HCT116 (cell line): ENCODE data around the gene GRAMD4. TPM values are rescaled to one million over a fixed set of nuclear protein-coding genes. Genes with fewer than 3 reads are reported as not detected.

Experiments
- ATAC-seq: fragments of 200-7000 bp; cut with Tn5 transposase; 2 replicates; pipeline ENCODE4 v1.9.1; 2020; ENCODE audit warnings: mild to moderate bottlenecking, moderate library complexity
- BruUV-seq: library from RNA; stranded (reverse); fragments of 400-500 nt; replicated peaks from 2 replicates; lab custom pipeline; 2021; lab: Mats Ljungman, UMichigan
- CTCF ChIA-PET: fragments of 300-600 bp; sonication (Branson Sonifier 250); formaldehyde crosslinking; loops from one replicate; lab custom pipeline; 2021; ENCODE audit warnings: antibody characterized with exemption; lab: Charles Lee
- POLR2A ChIA-PET: fragments of 300-600, 350-600 bp; sonication (Branson Sonifier 250); formaldehyde crosslinking; loops from one replicate; lab custom pipeline; 2021; ENCODE audit warnings: antibody characterized with exemption; lab: Charles Lee
- RAD21 ChIA-PET, 2 experiments: fragments of 300-600 bp; sonication (Branson Sonifier 250); formaldehyde crosslinking; loops; one replicate each; lab custom pipeline; 2023; ENCODE audit warnings: low total read pairs in 2 of 2; ENCODE audit not compliant: uncharacterized antibody in 2 of 2, unreplicated experiment in 2 of 2, low non-redundant PET in 1 of 2; lab: Charles Lee
- DNase-seq: peaks from one replicate; pipeline ENCODE4 v3.0.0-alpha.2; 2010; ENCODE audit warnings: low read depth, low spot score
- H2AFZ ChIP-seq: fragments of 200-600 bp; shearing (Covaris generic), sonication (generic); 2 replicates; pipeline ENCODE4 v1.6.1; 2017; ENCODE audit warnings: low read depth, mixed run types, mixed read lengths, antibody characterized with exemption, low read length; ENCODE audit not compliant: poor library complexity, severe bottlenecking
- H3K27ac ChIP-seq: 2 replicates; pipeline ENCODE4 v1.5.1; 2012; ENCODE audit warnings: low read depth, low read length
- H3K27me3 ChIP-seq: fragments of 200-600 bp; sonication (generic); 2 replicates; pipeline ENCODE4 v1.6.1; 2016; ENCODE audit warnings: mixed run types, low read length, mixed read lengths; ENCODE audit not compliant: insufficient read depth
- H3K36me3 ChIP-seq, 2 experiments: fragments of 200-500 bp in 1 of 2; fragments of 200-600 bp in 1 of 2; sonication (Bioruptor generic) in 1 of 2; sonication (generic) in 1 of 2; 2 replicates each; pipeline versions ENCODE4 v1.5.1 to v1.6.1; 2014 to 2016; ENCODE audit warnings: low read length in 2 of 2, inconsistent platforms in 1 of 2, mixed read lengths in 1 of 2, mixed run types in 1 of 2; ENCODE audit not compliant: insufficient read depth in 2 of 2, control insufficient read depth in 1 of 2
- H3K4me1 ChIP-seq, 2 experiments: fragments of 200-600 bp in 1 of 2; sonication (generic) in 1 of 2; 2 replicates each; pipeline versions ENCODE4 v1.5.1 to v1.6.1; 2012 to 2017; ENCODE audit warnings: low read length in 2 of 2, inconsistent platforms in 1 of 2, mild to moderate bottlenecking in 1 of 2, mixed read lengths in 1 of 2, mixed run types in 1 of 2, moderate library complexity in 1 of 2; ENCODE audit not compliant: insufficient read depth in 2 of 2, control insufficient read depth in 1 of 2
- H3K4me2 ChIP-seq: fragments of 200-600 bp; sonication (generic); 2 replicates; pipeline ENCODE4 v1.6.1; 2017; ENCODE audit warnings: mixed run types, low read length, mixed read lengths
- H3K4me3 ChIP-seq, 2 experiments: fragments of 200-600 bp in 1 of 2; sonication (generic) in 1 of 2; replicated peaks in 1 of 2; 2 replicates each; pipeline ENCODE4 v1.5.1; 2011 to 2016; ENCODE audit warnings: low read length in 2 of 2, control low read depth in 1 of 2, low read depth in 1 of 2, mild to moderate bottlenecking in 1 of 2, mixed read lengths in 1 of 2, mixed run types in 1 of 2
- H3K79me2 ChIP-seq: fragments of 200-600 bp; sonication (generic); 2 replicates; pipeline ENCODE4 v1.6.1; 2017; ENCODE audit warnings: mild to moderate bottlenecking, mixed run types, low read length, moderate library complexity, mixed read lengths; ENCODE audit not compliant: insufficient read depth
- H3K9ac ChIP-seq: fragments of 200-600 bp; sonication (generic); 2 replicates; pipeline ENCODE4 v1.6.1; 2016; ENCODE audit warnings: low read length, mixed read lengths
- H3K9me2 ChIP-seq: fragments of 200-600 bp; sonication (generic), shearing (Covaris generic); 2 replicates; pipeline ENCODE4 v1.6.1; 2017; ENCODE audit warnings: mixed run types, mild to moderate bottlenecking, moderate library complexity; ENCODE audit not compliant: insufficient read depth
- H3K9me3 ChIP-seq, 2 experiments: fragments of 200-500 bp in 1 of 2; fragments of 200-600 bp in 1 of 2; sonication (Bioruptor generic) in 1 of 2; sonication (generic) in 1 of 2; 2 replicates each; pipeline ENCODE4 v1.6.1; 2014 to 2017; ENCODE audit warnings: low read length in 2 of 2, mixed read lengths in 2 of 2, inconsistent platforms in 1 of 2, low read depth in 1 of 2, mild to moderate bottlenecking in 1 of 2, mixed run types in 1 of 2, moderate library complexity in 1 of 2; ENCODE audit not compliant: control insufficient read depth in 1 of 2, insufficient read depth in 1 of 2
- H4K20me1 ChIP-seq: fragments of 200-600 bp; sonication (generic), shearing (Covaris generic); 2 replicates; pipeline ENCODE4 v1.6.1; 2017; ENCODE audit warnings: mixed run types, mild to moderate bottlenecking, moderate library complexity; ENCODE audit not compliant: insufficient read depth
- ATF3 ChIP-seq: IDR thresholded peaks from 2 replicates; pipeline ENCODE4 v1.6.1; 2012
- CBX3 ChIP-seq: IDR thresholded peaks from 2 replicates; pipeline ENCODE4 v1.6.1; 2012; ENCODE audit warnings: low read depth
- CEBPB ChIP-seq: IDR thresholded peaks from 2 replicates; pipeline ENCODE4 v1.6.1; 2012; ENCODE audit warnings: low read depth
- EGR1 ChIP-seq: IDR thresholded peaks from 2 replicates; pipeline ENCODE4 v1.6.1; 2012; ENCODE audit warnings: low read depth
- ELF1 ChIP-seq: IDR thresholded peaks from 2 replicates; pipeline ENCODE4 v1.6.1; 2012; ENCODE audit warnings: low read depth, borderline replicate concordance
- EZH2 ChIP-seq: fragments of 200-600 bp; sonication (generic); IDR thresholded peaks from 2 replicates; pipeline ENCODE4 v1.6.1; 2017; ENCODE audit warnings: antibody characterized with exemption, mixed run types
- EZH2phosphoT487 ChIP-seq: fragments of 200-600 bp; IDR thresholded peaks from 2 replicates; pipeline ENCODE4 v1.6.1; 2018; ENCODE audit warnings: antibody characterized with exemption, borderline replicate concordance
- FOSL1 ChIP-seq: IDR thresholded peaks from 2 replicates; pipeline ENCODE4 v1.6.1; 2012; ENCODE audit warnings: low read depth
- JUND ChIP-seq: IDR thresholded peaks from 2 replicates; pipeline ENCODE4 v1.6.1; 2012
- MAX ChIP-seq: IDR thresholded peaks from 2 replicates; pipeline ENCODE4 v1.6.1; 2012
- POLR2A ChIP-seq: IDR thresholded peaks from 2 replicates; pipeline ENCODE4 v1.7.0; 2011; ENCODE audit warnings: borderline replicate concordance; ENCODE audit not compliant: insufficient read depth, insufficient read length; ENCODE audit errors: extremely low read depth
- POLR2AphosphoS5 ChIP-seq: IDR thresholded peaks from 2 replicates; pipeline ENCODE4 v1.6.1; 2011; ENCODE audit warnings: mild to moderate bottlenecking, low read depth, low read length, moderate library complexity
- RAD21 ChIP-seq: IDR thresholded peaks from 2 replicates; pipeline ENCODE4 v1.6.1; 2012; ENCODE audit warnings: low read depth, mild to moderate bottlenecking
- SIN3A ChIP-seq: IDR thresholded peaks from 2 replicates; pipeline ENCODE4 v1.6.1; 2012; ENCODE audit warnings: low read depth
- SP1 ChIP-seq: IDR thresholded peaks from 2 replicates; pipeline ENCODE4 v1.6.1; 2012; ENCODE audit warnings: low read depth
- SRF ChIP-seq: IDR thresholded peaks from 2 replicates; pipeline ENCODE4 v1.6.1; 2012; ENCODE audit warnings: low read depth
- YY1 ChIP-seq: IDR thresholded peaks from 2 replicates; pipeline ENCODE4 v1.6.1; 2011; ENCODE audit warnings: low read length, low read depth, moderate library complexity, mild to moderate bottlenecking; ENCODE audit not compliant: insufficient replicate concordance; ENCODE audit errors: extremely low read depth
- ZFX ChIP-seq: fragments of 450-650 bp; IDR thresholded peaks from 2 replicates; pipeline ENCODE4 v1.6.1; 2017
- intact Hi-C: fragments of 100-400 bp; cut with micrococcal nuclease; formaldehyde crosslinking; loops from 2 replicates; pipeline ENCODE4 v1.10.0; 2022
- total RNA-seq: library from RNA; stranded (reverse); gene quantifications from one replicate; pipeline ENCODE4 v1.2.1, GENCODE V29; 2021; ENCODE audit not compliant: unreplicated experiment
- TF ChIP-seq, protein P1 (sequence below): IDR thresholded peaks from 2 replicates; pipeline ENCODE4 v1.6.1; 2012; ENCODE audit warnings: low read depth

Gene GRAMD4
- total RNA-seq, 1 experiment from 2014 or later: 25.8 TPM

GRCh38 chr22:46654426-46654825 is 34.2 kb downstream of the GRAMD4 start:
- POLR2A ChIA-PET: no interaction called here
- Histone ChIP-seq H3K9me2 (no peaks in the 10 kb centered on the region), H4K20me1 (no peaks in the 10 kb centered on the region), H3K4me3 (no peak overlapping the region), H3K9me3 (no peaks in the 10 kb centered on the region), H3K4me1 (no peaks in the 10 kb centered on the region), H3K9ac (no peak overlapping the region), H3K36me3 (no peaks in the 10 kb centered on the region), H2AFZ (no peak overlapping the region), H3K4me2 (no peak overlapping the region), H3K27ac (no peak overlapping the region), H3K79me2 (no peaks in the 10 kb centered on the region), H3K27me3 (no peaks in the 10 kb centered on the region)
- ATAC-seq (no peak), DNase-seq (no peak)
- intact Hi-C loops: no loop called here
- no TSS peak for BruUV-seq
- CTCF ChIA-PET: no interaction called here
- TF ChIP-seq FOSL1 (no peak), ZFX (no peak), ELF1 (no peak), ATF3 (no peak), SRF (no peak), CEBPB (no peak), SP1 (no peak)
- RAD21 ChIA-PET: no interaction called here

DNA sequence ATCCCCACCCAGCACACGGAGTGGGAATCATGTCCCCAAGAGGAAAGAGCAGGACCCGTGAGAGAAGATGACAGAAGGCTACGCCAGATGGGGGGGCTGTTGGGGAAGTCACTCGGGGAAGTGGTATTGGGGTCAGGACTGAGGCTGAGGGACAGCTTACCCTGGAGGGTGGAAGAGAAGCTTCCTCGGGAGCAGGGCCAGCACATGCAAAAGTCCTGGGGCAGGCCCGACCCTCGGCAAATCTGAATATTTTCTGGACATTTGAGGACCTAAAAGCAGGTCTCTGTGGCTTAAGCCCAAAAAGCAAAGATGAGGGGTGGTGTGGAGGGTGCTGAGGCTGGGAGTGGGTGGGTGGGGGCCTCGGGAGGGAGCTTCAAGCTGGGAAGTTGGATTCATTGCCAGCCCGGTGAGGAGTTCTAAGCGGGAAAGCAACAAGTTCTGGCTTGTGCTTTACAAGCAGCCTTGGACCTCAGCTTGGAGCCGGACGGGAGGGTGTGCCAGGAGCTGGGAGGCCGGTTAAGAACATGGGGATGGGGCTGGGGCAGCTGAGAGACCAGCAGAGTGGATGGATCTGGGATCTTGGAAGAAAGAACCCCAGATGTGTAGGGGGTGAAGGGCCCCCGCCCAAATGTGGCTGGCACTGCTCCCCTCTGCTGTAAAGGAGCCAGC is 34.9 kb downstream of the GRAMD4 start:
- no peak overlapping the region for H3K27ac ChIP-seq
- CTCF ChIA-PET: no interaction called here
- intact Hi-C loops: no loop called here
- no peak for TF ChIP-seq POLR2AphosphoS5
- no peak for TF ChIP-seq RAD21
- no peak for TF ChIP-seq JUND
- TF ChIP-seq POLR2A: no peak
- no peak for TF ChIP-seq FOSL1
- TF ChIP-seq CBX3: no peak
- TF ChIP-seq SIN3A: no peak
- TF ChIP-seq MAX: no peak
- TF ChIP-seq, protein P1, sequence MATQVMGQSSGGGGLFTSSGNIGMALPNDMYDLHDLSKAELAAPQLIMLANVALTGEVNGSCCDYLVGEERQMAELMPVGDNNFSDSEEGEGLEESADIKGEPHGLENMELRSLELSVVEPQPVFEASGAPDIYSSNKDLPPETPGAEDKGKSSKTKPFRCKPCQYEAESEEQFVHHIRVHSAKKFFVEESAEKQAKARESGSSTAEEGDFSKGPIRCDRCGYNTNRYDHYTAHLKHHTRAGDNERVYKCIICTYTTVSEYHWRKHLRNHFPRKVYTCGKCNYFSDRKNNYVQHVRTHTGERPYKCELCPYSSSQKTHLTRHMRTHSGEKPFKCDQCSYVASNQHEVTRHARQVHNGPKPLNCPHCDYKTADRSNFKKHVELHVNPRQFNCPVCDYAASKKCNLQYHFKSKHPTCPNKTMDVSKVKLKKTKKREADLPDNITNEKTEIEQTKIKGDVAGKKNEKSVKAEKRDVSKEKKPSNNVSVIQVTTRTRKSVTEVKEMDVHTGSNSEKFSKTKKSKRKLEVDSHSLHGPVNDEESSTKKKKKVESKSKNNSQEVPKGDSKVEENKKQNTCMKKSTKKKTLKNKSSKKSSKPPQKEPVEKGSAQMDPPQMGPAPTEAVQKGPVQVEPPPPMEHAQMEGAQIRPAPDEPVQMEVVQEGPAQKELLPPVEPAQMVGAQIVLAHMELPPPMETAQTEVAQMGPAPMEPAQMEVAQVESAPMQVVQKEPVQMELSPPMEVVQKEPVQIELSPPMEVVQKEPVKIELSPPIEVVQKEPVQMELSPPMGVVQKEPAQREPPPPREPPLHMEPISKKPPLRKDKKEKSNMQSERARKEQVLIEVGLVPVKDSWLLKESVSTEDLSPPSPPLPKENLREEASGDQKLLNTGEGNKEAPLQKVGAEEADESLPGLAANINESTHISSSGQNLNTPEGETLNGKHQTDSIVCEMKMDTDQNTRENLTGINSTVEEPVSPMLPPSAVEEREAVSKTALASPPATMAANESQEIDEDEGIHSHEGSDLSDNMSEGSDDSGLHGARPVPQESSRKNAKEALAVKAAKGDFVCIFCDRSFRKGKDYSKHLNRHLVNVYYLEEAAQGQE: no peak
- TF ChIP-seq SRF: no peak
- no peak for TF ChIP-seq CEBPB
- TF ChIP-seq EZH2: no peak
- TF ChIP-seq ATF3: no peak
- no peak for TF ChIP-seq EGR1
- no peak for TF ChIP-seq EZH2phosphoT487
- TF ChIP-seq SP1: no peak
- TF ChIP-seq YY1: no peak

More for the DNA sequence above, 34.9 kb downstream of the GRAMD4 start:
- no peaks in the 10 kb centered on the region for H3K9me3 ChIP-seq
- no peak overlapping the region for H3K4me2 ChIP-seq
- H3K27me3 ChIP-seq: no peaks in the 10 kb centered on the region
- no peaks in the 10 kb centered on the region for H4K20me1 ChIP-seq
- no peak overlapping the region for H3K9ac ChIP-seq
- ChIA-PET POLR2A (no interaction called here), RAD21 (no interaction called here)
- no peaks in the 10 kb centered on the region for H3K36me3 ChIP-seq
- H3K79me2 ChIP-seq: no peaks in the 10 kb centered on the region
- H3K4me3 ChIP-seq: no peak overlapping the region
- no peaks in the 10 kb centered on the region for H3K9me2 ChIP-seq
- BruUV-seq: no TSS peak
- no peak overlapping the region for H2AFZ ChIP-seq
- ATAC-seq (no peak), DNase-seq (no peak)
- peaks cover 2 to 3% of the 10 kb centered on the region in 2 experiments; a peak in 2 of 4 replicates for H3K4me1 ChIP-seq
